ENCODE data around the gene UNC119B. TPM values are rescaled to one million over a fixed set of nuclear protein-coding genes. Genes with fewer than 3 reads are reported as not detected.

The UNC119B gene
- total RNA-seq, 1 donor from 2014 or later, result 26.8 TPM

- H3K4me1 ChIP-seq, result no peaks in the 10 kb centered on the region
- no peak overlapping the region for H3K27ac ChIP-seq
- intact Hi-C loops (cut with DNase I), result no loop called here
- no peak overlapping the region for H3K4me3 ChIP-seq
- no peaks in the 10 kb centered on the region for H3K27me3 ChIP-seq
- no peak for DNase-seq (ENCODE audit: low spot score in 2 of 2)
- no peaks in the 10 kb centered on the region for H3K9me3 ChIP-seq
- no peaks in the 10 kb centered on the region for H3K36me3 ChIP-seq
- TF ChIP-seq CTCF (IDR thresholded peaks at IDR 0.05), result no peak
Observed at GRCh38 chr12:120744922-120745493, 34.8 kb downstream of the UNC119B start.

- H3K4me1 ChIP-seq, result no peaks in the 10 kb centered on the region
- no peak overlapping the region for H3K4me3 ChIP-seq
- intact Hi-C loops (cut with DNase I), result no loop called here
- TF ChIP-seq CTCF (IDR thresholded peaks at IDR 0.05), result no peak
- DNase-seq (ENCODE audit: low spot score in 2 of 2), result no peak
- H3K9me3 ChIP-seq, result no peaks in the 10 kb centered on the region
- no peaks in the 10 kb centered on the region for H3K27me3 ChIP-seq
- H3K27ac ChIP-seq, result no peak overlapping the region
- H3K36me3 ChIP-seq, result no peaks in the 10 kb centered on the region
Observed at GRCh38 chr12:120748242-120748641, 38.0 kb downstream of the UNC119B start.

GRCh38 chr12:120749256-120749655 lies 39.0 kb downstream of the UNC119B start:
- no peak for DNase-seq (ENCODE audit: low spot score in 2 of 2)
- intact Hi-C loops (cut with DNase I), result no loop called here
- TF ChIP-seq CTCF (IDR thresholded peaks at IDR 0.05), result no peak
- Histone ChIP-seq H3K9me3 (no peaks in the 10 kb centered on the region), H3K27me3 (no peaks in the 10 kb centered on the region), H3K27ac (no peak overlapping the region), H3K4me1 (no peaks in the 10 kb centered on the region), H3K36me3 (no peaks in the 10 kb centered on the region), H3K4me3 (no peak overlapping the region)

GRCh38 chr12:120750806-120751205 lies 40.5 kb downstream of the UNC119B start:
- no peaks in the 10 kb centered on the region for H3K9me3 ChIP-seq
- no peaks in the 10 kb centered on the region for H3K4me1 ChIP-seq
- DNase-seq (ENCODE audit: low spot score in 2 of 2), result no peak
- no peak overlapping the region for H3K4me3 ChIP-seq
- no peak overlapping the region for H3K27ac ChIP-seq
- H3K27me3 ChIP-seq, result no peaks in the 10 kb centered on the region
- no peak for TF ChIP-seq CTCF (IDR thresholded peaks at IDR 0.05)
- intact Hi-C loops (cut with DNase I), result no loop called here
- no peaks in the 10 kb centered on the region for H3K36me3 ChIP-seq

- no peak overlapping the region for H3K27ac ChIP-seq
- TF ChIP-seq CTCF (IDR thresholded peaks at IDR 0.05), result no peak
- no peak for DNase-seq (ENCODE audit: low spot score in 2 of 2)
- no peaks in the 10 kb centered on the region for H3K9me3 ChIP-seq
- no peak overlapping the region for H3K4me3 ChIP-seq
- intact Hi-C loops (cut with DNase I), result no loop called here
- no peaks in the 10 kb centered on the region for H3K36me3 ChIP-seq
- no peaks in the 10 kb centered on the region for H3K27me3 ChIP-seq
- no peaks in the 10 kb centered on the region for H3K4me1 ChIP-seq
Observed at GRCh38 chr12:120751389-120751788, 41.1 kb downstream of the UNC119B start.

GRCh38 chr12:120754792-120755191 lies 44.5 kb downstream of the UNC119B start:
- no peaks in the 10 kb centered on the region for H3K27me3 ChIP-seq
- no peaks in the 10 kb centered on the region for H3K4me1 ChIP-seq
- no peaks in the 10 kb centered on the region for H3K9me3 ChIP-seq
- H3K36me3 ChIP-seq, result no peaks in the 10 kb centered on the region
- no peak for TF ChIP-seq CTCF (IDR thresholded peaks at IDR 0.05)
- intact Hi-C loops (cut with DNase I), result no loop called here
- DNase-seq (ENCODE audit: low spot score in 2 of 2), result no peak
- H3K27ac ChIP-seq, result no peak overlapping the region
- no peak overlapping the region for H3K4me3 ChIP-seq

Data from ascending aorta (tissue), 2 donors.